PC-9 (cell line): ENCODE data around the gene TENM4. TPM values are rescaled to one million over a fixed set of nuclear protein-coding genes. Genes with fewer than 3 reads are reported as not detected.

Source experiments
- BruUV-seq: library from RNA; stranded (reverse); fragments of 400-500 nt; replicated peaks from 2 replicates; lab custom pipeline; 2021; lab: Mats Ljungman, UMichigan
- CTCF ChIA-PET: fragments of 300-600 bp; sonication (Branson Sonifier 250); formaldehyde crosslinking; loops from one replicate; lab custom pipeline; 2022; ENCODE audit warnings: antibody characterized with exemption; lab: Charles Lee
- POLR2A ChIA-PET: fragments of 300-600 bp; sonication (Branson Sonifier 250); formaldehyde crosslinking; loops from one replicate; lab custom pipeline; 2022; ENCODE audit warnings: antibody characterized with exemption; ENCODE audit not compliant: unreplicated experiment; lab: Charles Lee
- DNase-seq, 2 experiments: peaks; one replicate each; pipeline versions ENCODE4 v3.0.0 to v3.0.0-alpha.2; 2015 to 2022; ENCODE audit warnings: mixed read lengths in 1 of 2
- H2AFZ ChIP-seq: fragments of 200-600 bp; sonication (generic); 2 replicates; pipeline ENCODE4 v1.8.1; 2017; ENCODE audit warnings: antibody characterized with exemption
- H3F3A ChIP-seq: fragments of 200-600 bp; sonication (generic); 2 replicates; pipeline ENCODE4 v1.8.1; 2017; ENCODE audit warnings: antibody characterized with exemption, mild to moderate bottlenecking, low read depth; ENCODE audit not compliant: insufficient read depth
- H3K27ac ChIP-seq: fragments of 200-600 bp; sonication (generic); 2 replicates; pipeline ENCODE4 v1.6.1; 2016; ENCODE audit warnings: mixed run types
- H3K27me3 ChIP-seq: fragments of 200-600 bp; sonication (generic); 2 replicates; pipeline ENCODE4 v1.6.1; 2016; ENCODE audit warnings: low read depth, mixed run types; ENCODE audit not compliant: insufficient read depth
- H3K36me3 ChIP-seq: fragments of 200-600 bp; sonication (generic); 2 replicates; pipeline ENCODE4 v1.6.1; 2016; ENCODE audit warnings: low read depth, mixed run types
- H3K4me1 ChIP-seq: fragments of 200-600 bp; sonication (generic); replicated peaks from 2 replicates; pipeline ENCODE4 v1.6.1; 2016; ENCODE audit warnings: mixed run types; ENCODE audit not compliant: insufficient read depth
- H3K4me2 ChIP-seq: fragments of 200-600 bp; sonication (generic); 2 replicates; pipeline ENCODE4 v1.6.1; 2017; ENCODE audit warnings: mixed run types
- H3K4me3 ChIP-seq: fragments of 200-600 bp; sonication (generic); 2 replicates; pipeline ENCODE4 v1.6.1; 2016; ENCODE audit warnings: mixed run types
- H3K79me2 ChIP-seq: fragments of 200-600 bp; sonication (generic); 2 replicates; pipeline ENCODE4 v1.6.1; 2017; ENCODE audit warnings: low read depth, mixed run types
- H3K9me2 ChIP-seq: fragments of 200-600 bp; sonication (generic); 2 replicates; pipeline ENCODE4 v1.8.1; 2017; ENCODE audit warnings: mild to moderate bottlenecking; ENCODE audit not compliant: insufficient read depth
- H3K9me3 ChIP-seq: fragments of 200-600 bp; sonication (generic); 2 replicates; pipeline ENCODE4 v1.8.1; 2016; ENCODE audit warnings: low read depth; ENCODE audit not compliant: insufficient read depth
- H4K20me1 ChIP-seq: fragments of 200-600 bp; sonication (generic); 2 replicates; pipeline ENCODE4 v1.8.1; 2017; ENCODE audit not compliant: insufficient read depth
- CTCF ChIP-seq: fragments of 200-600 bp; sonication (generic); conservative IDR thresholded peaks from 2 replicates; pipeline ENCODE4 v1.6.1; 2017; ENCODE audit warnings: mixed run types, antibody characterized with exemption, mild to moderate bottlenecking, moderate library complexity
- EZH2 ChIP-seq: fragments of 200-600 bp; sonication (generic); IDR thresholded peaks from 2 replicates; pipeline ENCODE4 v1.8.0; 2017; ENCODE audit warnings: antibody characterized with exemption, low read depth
- intact Hi-C: fragments of 100-400 bp; cut with micrococcal nuclease; formaldehyde crosslinking; loops from one replicate; pipeline ENCODE4 v1.10.0; 2022; ENCODE audit not compliant: unreplicated experiment
- total RNA-seq: library from RNA; stranded (reverse); gene quantifications from 2 replicates; pipeline ENCODE4 v1.2.3, GENCODE V29; 2021

The TENM4 gene
- total RNA-seq, 1 experiment from 2014 or later: not detected

DNA sequence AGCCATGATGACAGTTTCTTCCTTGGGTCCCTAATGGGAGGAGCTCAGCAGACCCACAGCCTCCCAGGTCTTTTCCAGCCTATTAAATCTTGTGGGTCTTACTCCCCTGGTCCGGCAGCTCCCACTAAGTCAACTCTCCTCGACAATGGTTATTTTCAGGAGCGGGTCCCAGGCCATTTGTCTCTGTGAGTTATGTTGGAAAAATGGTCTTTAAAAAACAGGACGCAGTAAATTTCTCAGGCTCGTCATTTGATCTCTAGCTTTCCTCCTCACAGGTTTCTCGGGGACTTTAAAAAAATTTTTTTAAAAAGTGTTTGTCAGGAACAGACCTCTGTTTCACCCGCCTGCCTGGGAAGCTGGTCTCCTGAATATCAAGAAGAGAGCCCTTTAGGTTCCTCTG is 468.7 kb downstream of the TENM4 start:
- Histone ChIP-seq H4K20me1 (no peaks in the 10 kb centered on the region; the same call in 1 of the 2 replicates), H3K9me3 (no peaks in the 10 kb centered on the region), H3K9me2 (no peaks in the 10 kb centered on the region), H3K27ac (no peak overlapping the region), H3K36me3 (no peaks in the 10 kb centered on the region), H3K4me3 (no peak overlapping the region), H3K4me2 (no peak overlapping the region), H2AFZ (no peak overlapping the region), H3K4me1 (no peaks in the 10 kb centered on the region), H3K27me3 (peaks cover 47% of the 10 kb centered on the region), H3K79me2 (no peaks in the 10 kb centered on the region), H3F3A (no peaks in the 10 kb centered on the region)
- DNase-seq: no peak
- CTCF ChIA-PET: no interaction called here
- POLR2A ChIA-PET: no interaction called here
- TF ChIP-seq CTCF: no peak
- intact Hi-C loops: no loop called here
- no TSS peak for BruUV-seq

- Histone ChIP-seq H3K27me3 (peaks cover 77% of the 10 kb centered on the region), H4K20me1 (no peaks in the 10 kb centered on the region; the same call in 1 of the 2 replicates), H3K4me1 (no peaks in the 10 kb centered on the region), H3K9me2 (no peaks in the 10 kb centered on the region), H3K9me3 (no peaks in the 10 kb centered on the region), H3K36me3 (no peaks in the 10 kb centered on the region), H3K4me2 (no peak overlapping the region), H3K79me2 (no peaks in the 10 kb centered on the region), H3K4me3 (no peak overlapping the region), H3K27ac (no peak overlapping the region), H3F3A (no peaks in the 10 kb centered on the region), H2AFZ (no peak overlapping the region)
- CTCF ChIA-PET: no interaction called here
- DNase-seq: no peak
- BruUV-seq: no TSS peak
- POLR2A ChIA-PET: no interaction called here
- intact Hi-C loops: no loop called here
- TF ChIP-seq EZH2: no peak
- TF ChIP-seq CTCF: no peak
These were observed 473.0 kb downstream of the TENM4 start for GRCh38 chr11:78967811-78968210.

- Histone ChIP-seq H3K9me3 (no peaks in the 10 kb centered on the region), H2AFZ (no peak overlapping the region), H3K4me3 (no peak overlapping the region), H3K36me3 (no peaks in the 10 kb centered on the region), H3K79me2 (no peaks in the 10 kb centered on the region), H3K27ac (no peak overlapping the region), H3K4me2 (no peak overlapping the region), H3K4me1 (no peaks in the 10 kb centered on the region), H3K9me2 (no peaks in the 10 kb centered on the region), H3K27me3 (peaks cover 76% of the 10 kb centered on the region), H4K20me1 (no peaks in the 10 kb centered on the region), H3F3A (no peaks in the 10 kb centered on the region)
- DNase-seq: no peak
- BruUV-seq: no TSS peak
- intact Hi-C loops: no loop called here
- CTCF ChIA-PET: no interaction called here
- POLR2A ChIA-PET: interaction anchor here (0.6 kb wide), 1 partner anchor 358 kb away, joined by 6 read pairs; no protein-coding TSS in a partner anchor
- TF ChIP-seq CTCF (no peak), EZH2 (no peak)
These were observed 475.4 kb downstream of the TENM4 start for GRCh38 chr11:78965432-78965831.
